PC-9 (cell line): ENCODE data around the gene EML5. TPM values are rescaled to one million over a fixed set of nuclear protein-coding genes. Genes with fewer than 3 reads are reported as not detected.

Experiments used
- BruUV-seq: library from RNA; stranded (reverse); fragments of 400-500 nt; replicated peaks from 2 replicates; lab custom pipeline; 2021; lab: Mats Ljungman, UMichigan
- CTCF ChIA-PET: fragments of 300-600 bp; sonication (Branson Sonifier 250); formaldehyde crosslinking; loops from one replicate; lab custom pipeline; 2022; ENCODE audit warnings: antibody characterized with exemption; lab: Charles Lee
- POLR2A ChIA-PET: fragments of 300-600 bp; sonication (Branson Sonifier 250); formaldehyde crosslinking; loops from one replicate; lab custom pipeline; 2022; ENCODE audit warnings: antibody characterized with exemption; ENCODE audit not compliant: unreplicated experiment; lab: Charles Lee
- DNase-seq, 2 experiments: peaks; one replicate each; pipeline versions ENCODE4 v3.0.0 to v3.0.0-alpha.2; 2015 to 2022; ENCODE audit warnings: mixed read lengths in 1 of 2
- H2AFZ ChIP-seq: fragments of 200-600 bp; sonication (generic); 2 replicates; pipeline ENCODE4 v1.8.1; 2017; ENCODE audit warnings: antibody characterized with exemption
- H3F3A ChIP-seq: fragments of 200-600 bp; sonication (generic); 2 replicates; pipeline ENCODE4 v1.8.1; 2017; ENCODE audit warnings: antibody characterized with exemption, mild to moderate bottlenecking, low read depth; ENCODE audit not compliant: insufficient read depth
- H3K27ac ChIP-seq: fragments of 200-600 bp; sonication (generic); 2 replicates; pipeline ENCODE4 v1.6.1; 2016; ENCODE audit warnings: mixed run types
- H3K27me3 ChIP-seq: fragments of 200-600 bp; sonication (generic); 2 replicates; pipeline ENCODE4 v1.6.1; 2016; ENCODE audit warnings: low read depth, mixed run types; ENCODE audit not compliant: insufficient read depth
- H3K36me3 ChIP-seq: fragments of 200-600 bp; sonication (generic); 2 replicates; pipeline ENCODE4 v1.6.1; 2016; ENCODE audit warnings: low read depth, mixed run types
- H3K4me1 ChIP-seq: fragments of 200-600 bp; sonication (generic); replicated peaks from 2 replicates; pipeline ENCODE4 v1.6.1; 2016; ENCODE audit warnings: mixed run types; ENCODE audit not compliant: insufficient read depth
- H3K4me2 ChIP-seq: fragments of 200-600 bp; sonication (generic); 2 replicates; pipeline ENCODE4 v1.6.1; 2017; ENCODE audit warnings: mixed run types
- H3K4me3 ChIP-seq: fragments of 200-600 bp; sonication (generic); 2 replicates; pipeline ENCODE4 v1.6.1; 2016; ENCODE audit warnings: mixed run types
- H3K79me2 ChIP-seq: fragments of 200-600 bp; sonication (generic); 2 replicates; pipeline ENCODE4 v1.6.1; 2017; ENCODE audit warnings: low read depth, mixed run types
- H3K9me2 ChIP-seq: fragments of 200-600 bp; sonication (generic); 2 replicates; pipeline ENCODE4 v1.8.1; 2017; ENCODE audit warnings: mild to moderate bottlenecking; ENCODE audit not compliant: insufficient read depth
- H3K9me3 ChIP-seq: fragments of 200-600 bp; sonication (generic); 2 replicates; pipeline ENCODE4 v1.8.1; 2016; ENCODE audit warnings: low read depth; ENCODE audit not compliant: insufficient read depth
- H4K20me1 ChIP-seq: fragments of 200-600 bp; sonication (generic); 2 replicates; pipeline ENCODE4 v1.8.1; 2017; ENCODE audit not compliant: insufficient read depth
- CTCF ChIP-seq: fragments of 200-600 bp; sonication (generic); conservative IDR thresholded peaks from 2 replicates; pipeline ENCODE4 v1.6.1; 2017; ENCODE audit warnings: mixed run types, antibody characterized with exemption, mild to moderate bottlenecking, moderate library complexity
- EZH2 ChIP-seq: fragments of 200-600 bp; sonication (generic); IDR thresholded peaks from 2 replicates; pipeline ENCODE4 v1.8.0; 2017; ENCODE audit warnings: antibody characterized with exemption, low read depth
- intact Hi-C: fragments of 100-400 bp; cut with micrococcal nuclease; formaldehyde crosslinking; loops from one replicate; pipeline ENCODE4 v1.10.0; 2022; ENCODE audit not compliant: unreplicated experiment
- total RNA-seq: library from RNA; stranded (reverse); gene quantifications from 2 replicates; pipeline ENCODE4 v1.2.3, GENCODE V29; 2021

The EML5 gene
- total RNA-seq, 1 experiment from 2014 or later: 0.46 TPM

- peak; percentile 60 to 67 for DNase-seq
- ChIA-PET POLR2A (interaction anchor here (0.6 kb wide), 1 partner anchor 626 kb away, joined by 4 read pairs; no protein-coding TSS in a partner anchor), CTCF (no interaction called here)
- Histone ChIP-seq H2AFZ (peak within 1 kb of the TSS; percentile 95), H3K9me2 (no peaks in the 10 kb centered on the region), H3K4me3 (peak within 1 kb of the TSS; percentile 69), H3K79me2 (peaks cover 22% of the 10 kb centered on the region), H3K27me3 (no peaks in the 10 kb centered on the region), H3K36me3 (peaks cover 5% of the 10 kb centered on the region), H3K4me2 (peak within 1 kb of the TSS; percentile 89), H4K20me1 (no peaks in the 10 kb centered on the region), H3K27ac (peak within 1 kb of the TSS; percentile 39; the same call in 1 of the 2 replicates), H3K9me3 (no peaks in the 10 kb centered on the region), H3K4me1 (peaks cover 16% of the 10 kb centered on the region; the same call in 1 of the 2 replicates), H3F3A (no peaks in the 10 kb centered on the region)
- TF ChIP-seq EZH2: no peak
- no peak for TF ChIP-seq CTCF
- no TSS peak for BruUV-seq
- intact Hi-C loops: loop anchor here (5.0 kb wide), 1 partner anchor 71 kb away; no protein-coding TSS in a partner anchor
These were observed 229.7 kb downstream of the EML5 start, which contains the start of gene ZC3H14 for GRCh38 chr14:88562831-88563686. Gene ZC3H14 (plus strand): TSS chr14:88563037. CDS start chr14:88563134, 97 bp downstream.

- ChIA-PET POLR2A (no interaction called here), CTCF (no interaction called here)
- no peaks in the 10 kb centered on the region for H3K27me3 ChIP-seq
- intact Hi-C loops: loop anchor here (5.0 kb wide), 1 partner anchor 70 kb away; no protein-coding TSS in a partner anchor
- H3K27ac ChIP-seq: no peak overlapping the region
- H2AFZ ChIP-seq: peak overlapping the region; percentile 95
- DNase-seq: no peak
- H3K4me1 ChIP-seq: peaks cover 16% of the 10 kb centered on the region; the same call in 1 of the 2 replicates
- BruUV-seq: TSS peak; percentile 95
- H4K20me1 ChIP-seq: no peaks in the 10 kb centered on the region
- no peaks in the 10 kb centered on the region for H3K9me2 ChIP-seq
- no peaks in the 10 kb centered on the region; the same call in 1 of the 2 replicates for H3K36me3 ChIP-seq
- no peaks in the 10 kb centered on the region for H3F3A ChIP-seq
- no peak for TF ChIP-seq CTCF
- no peak for TF ChIP-seq EZH2
- peak overlapping the region; percentile 69 for H3K4me3 ChIP-seq
- H3K9me3 ChIP-seq: no peaks in the 10 kb centered on the region
- peaks cover 22% of the 10 kb centered on the region for H3K79me2 ChIP-seq
- peak overlapping the region; percentile 89 for H3K4me2 ChIP-seq
These were observed 230.3 kb downstream of the EML5 start for GRCh38 chr14:88562532-88562830.

Other genes with a start within 250 kb of the EML5 start
- 4.0 and 4.7 TPM in 2 replicates for gene PTPN21, start 237.9 kb downstream of the EML5 start, total RNA-seq
- gene ZC3H14, start 229.9 kb downstream of the EML5 start, total RNA-seq: 14.6 and 20.2 TPM in 2 replicates
- 8.1 and 8.5 TPM in 2 replicates for gene TTC8, start 31.7 kb upstream of the EML5 start, total RNA-seq